KOPT-K1 (cell line): ENCODE data around the gene SOAT2.

Source experiments
- H3K27ac ChIP-seq: fragments of 200-600 bp; sonication (generic); 2 replicates; pipeline ENCODE4 v1.5.1; 2016; ENCODE audit warnings: antibody characterized with exemption, mild to moderate bottlenecking, low read depth, low read length; ENCODE audit not compliant: poor library complexity, severe bottlenecking
- H3K36me3 ChIP-seq: fragments of 200-600 bp; sonication (generic); 2 replicates; pipeline ENCODE4 v1.5.1; 2017; ENCODE audit warnings: antibody characterized with exemption, mild to moderate bottlenecking, low read length, moderate library complexity; ENCODE audit not compliant: insufficient read depth
- H3K9me3 ChIP-seq: fragments of 200-600 bp; sonication (generic); 2 replicates; pipeline ENCODE4 v1.5.1; 2017; ENCODE audit warnings: antibody characterized with exemption, low read length, mild to moderate bottlenecking; ENCODE audit not compliant: insufficient read depth, poor library complexity, severe bottlenecking

SOAT2 gene, protein sequence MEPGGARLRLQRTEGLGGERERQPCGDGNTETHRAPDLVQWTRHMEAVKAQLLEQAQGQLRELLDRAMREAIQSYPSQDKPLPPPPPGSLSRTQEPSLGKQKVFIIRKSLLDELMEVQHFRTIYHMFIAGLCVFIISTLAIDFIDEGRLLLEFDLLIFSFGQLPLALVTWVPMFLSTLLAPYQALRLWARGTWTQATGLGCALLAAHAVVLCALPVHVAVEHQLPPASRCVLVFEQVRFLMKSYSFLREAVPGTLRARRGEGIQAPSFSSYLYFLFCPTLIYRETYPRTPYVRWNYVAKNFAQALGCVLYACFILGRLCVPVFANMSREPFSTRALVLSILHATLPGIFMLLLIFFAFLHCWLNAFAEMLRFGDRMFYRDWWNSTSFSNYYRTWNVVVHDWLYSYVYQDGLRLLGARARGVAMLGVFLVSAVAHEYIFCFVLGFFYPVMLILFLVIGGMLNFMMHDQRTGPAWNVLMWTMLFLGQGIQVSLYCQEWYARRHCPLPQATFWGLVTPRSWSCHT

DNA sequence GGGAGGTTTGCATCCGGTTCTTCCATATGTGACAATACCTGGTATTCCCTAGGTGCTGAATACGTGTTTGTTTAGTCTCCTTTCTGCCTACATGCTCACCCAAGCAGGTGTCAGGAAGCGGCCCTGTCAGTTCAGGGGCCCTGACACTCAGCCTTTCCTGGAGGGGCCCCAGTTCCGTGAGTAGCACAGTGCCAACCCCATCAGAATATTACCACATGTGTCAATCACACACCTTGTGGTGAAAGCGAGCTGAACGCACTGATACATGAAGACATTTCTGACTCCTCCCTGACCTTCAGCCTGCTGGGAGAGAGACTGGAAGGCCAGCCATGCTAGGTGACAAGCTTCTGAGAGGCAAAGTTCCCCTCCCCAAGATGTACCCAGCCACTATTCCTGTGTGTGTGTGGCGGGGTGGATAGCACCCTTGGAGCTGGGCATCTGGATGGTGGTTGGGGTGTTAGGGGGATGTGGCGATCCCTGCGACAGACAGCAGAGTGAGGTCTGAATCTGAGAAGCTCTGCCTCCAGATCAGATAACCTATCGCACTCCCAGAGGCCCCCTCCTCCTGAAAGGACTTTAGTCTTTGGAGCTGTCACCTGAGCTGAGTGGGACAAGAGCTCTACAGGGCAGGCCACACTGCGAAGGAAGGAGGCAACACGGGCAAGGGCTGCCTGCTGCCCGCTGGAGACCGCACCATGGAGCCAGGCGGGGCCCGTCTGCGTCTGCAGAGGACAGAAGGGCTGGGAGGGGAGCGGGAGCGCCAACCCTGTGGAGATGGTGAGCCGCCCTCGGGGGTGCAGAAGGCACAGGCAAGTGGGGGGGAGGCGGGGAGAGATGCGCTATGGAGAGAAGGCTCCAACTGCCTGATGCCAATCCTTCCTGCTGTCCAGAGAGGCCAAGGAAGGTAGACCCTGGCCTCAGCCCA, at the start of gene SOAT2:
Gene SOAT2, plus strand, starts transcription at position 604 of the 925 bp plus-strand sequence. Its CDS starts 92 bp downstream, at position 696.
- H3K27ac ChIP-seq: peak within 1 kb of the TSS; percentile 88
- peaks cover 12% of the 10 kb centered on the region; the same call in 1 of the 2 replicates for H3K36me3 ChIP-seq
- H3K9me3 ChIP-seq: no peaks in the 10 kb centered on the region

GRCh38 chr12:53054112-53054878, 49.0 kb upstream of the SOAT2 start:
- H3K27ac ChIP-seq: no peak overlapping the region
- no peaks in the 10 kb centered on the region for H3K36me3 ChIP-seq
- H3K9me3 ChIP-seq: no peaks in the 10 kb centered on the region

DNA sequence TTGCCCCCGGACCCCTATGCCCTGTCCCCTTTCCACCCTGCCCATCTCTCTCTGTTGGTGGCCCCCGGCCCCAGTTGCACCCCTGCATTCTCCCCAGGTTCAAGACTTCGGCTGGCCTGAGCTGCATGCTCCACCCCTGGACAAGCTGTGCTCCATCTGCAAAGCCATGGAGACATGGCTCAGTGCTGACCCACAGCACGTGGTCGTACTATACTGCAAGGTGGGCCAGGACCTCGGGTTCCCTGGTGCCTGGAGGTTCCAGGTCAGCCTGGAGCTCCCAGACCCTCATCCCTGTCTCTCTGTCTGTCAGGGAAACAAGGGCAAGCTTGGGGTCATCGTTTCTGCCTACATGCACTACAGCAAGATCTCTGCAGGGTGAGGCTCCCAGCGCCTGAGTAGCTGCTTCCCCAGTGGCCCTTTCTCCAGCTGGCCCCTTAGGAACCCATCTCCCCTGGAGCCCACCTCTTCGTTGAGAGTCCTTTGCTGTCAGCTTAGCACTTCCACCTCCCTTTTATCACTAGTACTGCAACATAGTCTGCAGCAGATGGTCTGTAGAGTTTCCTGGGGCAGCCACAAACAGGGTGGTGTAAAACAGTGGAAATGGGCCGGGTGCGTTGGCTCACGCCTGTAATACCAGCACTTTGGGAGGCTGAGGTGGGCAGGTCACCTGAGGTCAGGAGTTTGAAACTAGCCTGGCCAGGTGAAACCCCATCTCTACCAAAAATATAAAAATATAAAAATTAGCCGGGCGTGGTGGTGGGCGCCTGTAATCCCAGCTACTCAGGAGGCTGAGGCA, 47.6 kb upstream of the SOAT2 start:
- Histone ChIP-seq H3K9me3 (no peaks in the 10 kb centered on the region), H3K27ac (no peak overlapping the region), H3K36me3 (no peaks in the 10 kb centered on the region)

- no peaks in the 10 kb centered on the region for H3K36me3 ChIP-seq
- H3K27ac ChIP-seq: no peak overlapping the region
- H3K9me3 ChIP-seq: no peaks in the 10 kb centered on the region
These were observed 47.0 kb upstream of the SOAT2 start for GRCh38 chr12:53056296-53056695.

DNA sequence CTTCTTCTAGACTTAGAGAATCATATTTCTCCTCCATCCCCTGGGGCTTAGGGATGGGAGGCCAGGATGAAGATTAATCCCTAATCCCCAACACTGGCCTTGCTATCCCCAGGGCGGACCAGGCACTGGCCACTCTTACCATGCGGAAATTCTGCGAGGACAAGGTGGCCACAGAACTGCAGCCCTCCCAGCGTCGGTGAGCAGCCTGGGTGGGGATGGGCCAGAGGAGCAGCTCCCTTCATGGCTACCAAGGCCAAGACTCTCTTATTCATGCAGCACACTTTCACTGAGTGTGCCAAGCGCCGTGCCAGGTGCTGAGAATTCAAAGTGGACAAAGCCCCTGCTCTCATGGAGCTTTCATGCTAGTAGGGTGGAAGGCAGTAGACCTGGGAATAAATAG, 46.4 kb upstream of the SOAT2 start:
- H3K27ac ChIP-seq: no peak overlapping the region
- no peaks in the 10 kb centered on the region for H3K9me3 ChIP-seq
- H3K36me3 ChIP-seq: no peaks in the 10 kb centered on the region

GRCh38 chr12:53057816-53058500, 45.3 kb upstream of the SOAT2 start:
- no peak overlapping the region for H3K27ac ChIP-seq
- no peaks in the 10 kb centered on the region for H3K9me3 ChIP-seq
- no peaks in the 10 kb centered on the region for H3K36me3 ChIP-seq

DNA sequence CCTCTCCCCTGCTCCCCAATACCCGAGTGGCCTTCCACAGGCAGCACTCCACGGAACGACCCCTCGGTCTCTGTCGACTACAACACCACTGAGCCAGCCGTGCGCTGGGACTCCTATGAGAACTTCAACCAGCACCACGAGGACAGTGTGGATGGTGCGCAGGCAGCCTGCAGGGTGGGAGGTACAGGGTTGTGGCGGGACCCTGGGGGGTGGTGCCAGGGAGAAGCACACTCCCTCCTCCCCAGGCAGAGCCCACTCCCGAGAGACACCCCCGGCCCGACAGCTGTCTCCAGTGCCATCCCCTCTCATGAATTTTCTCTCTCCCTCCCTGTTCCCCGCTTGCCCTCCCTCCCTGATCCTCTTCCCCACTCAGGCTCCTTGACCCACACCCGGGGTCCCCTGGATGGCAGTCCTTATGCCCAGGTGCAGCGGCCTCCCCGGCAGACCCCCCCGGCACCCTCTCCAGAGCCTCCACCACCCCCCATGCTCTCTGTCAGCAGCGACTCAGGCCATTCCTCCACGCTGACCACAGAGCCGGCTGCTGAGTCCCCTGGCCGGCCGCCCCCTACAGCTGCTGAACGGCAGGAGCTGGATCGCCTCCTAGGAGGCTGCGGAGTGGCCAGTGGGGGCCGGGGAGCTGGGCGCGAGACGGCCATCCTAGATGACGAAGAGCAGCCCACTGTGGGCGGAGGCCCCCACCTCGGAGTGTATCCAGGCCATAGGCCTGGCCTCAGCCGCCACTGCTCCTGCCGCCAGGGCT, 44.4 kb upstream of the SOAT2 start:
- H3K36me3 ChIP-seq: peaks cover 1% of the 10 kb centered on the region; the same call in 1 of the 2 replicates
- H3K27ac ChIP-seq: no peak overlapping the region
- H3K9me3 ChIP-seq: no peaks in the 10 kb centered on the region

GRCh38 chr12:53059434-53060063, 43.7 kb upstream of the SOAT2 start:
- H3K9me3 ChIP-seq: no peaks in the 10 kb centered on the region
- H3K36me3 ChIP-seq: peaks cover 8% of the 10 kb centered on the region; the same call in 1 of the 2 replicates
- H3K27ac ChIP-seq: no peak overlapping the region

GRCh38 chr12:53060064-53060720, 43.1 kb upstream of the SOAT2 start:
- Histone ChIP-seq H3K27ac (no peak overlapping the region), H3K36me3 (peaks cover 10% of the 10 kb centered on the region; the same call in 1 of the 2 replicates), H3K9me3 (no peaks in the 10 kb centered on the region)

- Histone ChIP-seq H3K36me3 (peaks cover 16% of the 10 kb centered on the region; the same call in 1 of the 2 replicates), H3K9me3 (no peaks in the 10 kb centered on the region)
These were observed 42.5 kb upstream of the SOAT2 start for GRCh38 chr12:53060721-53061276.

GRCh38 chr12:53061404-53062010, 41.8 kb upstream of the SOAT2 start:
- Histone ChIP-seq H3K36me3 (peaks cover 23% of the 10 kb centered on the region; the same call in 1 of the 2 replicates), H3K27ac (no peak overlapping the region)

More at GRCh38 chr12:53060721-53061276, 42.5 kb upstream of the SOAT2 start:
- H3K27ac ChIP-seq: no peak overlapping the region

More at GRCh38 chr12:53061404-53062010, 41.8 kb upstream of the SOAT2 start:
- H3K9me3 ChIP-seq: no peaks in the 10 kb centered on the region
